Uterus (tissue), 4 donors: Measurements from ENCODE around the gene RAB40C. TPM values are rescaled to one million over a fixed set of nuclear protein-coding genes. Genes with fewer than 3 reads are reported as not detected.

ENCODE experiments used
- DNase-seq, 2 donors: peaks; one replicate each; pipeline ENCODE4 v3.0.0-alpha.2; 2019 to 2020
- H3K27ac ChIP-seq, 2 donors: fragments of 200-600 bp; sonication (generic); 1 replicate in 1 of 2; 2 replicates in 1 of 2; pipeline ENCODE4 v1.5.1; 2016 to 2018
- H3K27me3 ChIP-seq, 2 donors: fragments of 200-600 bp; sonication (generic); one replicate each; pipeline ENCODE4 v1.5.1; 2018 to 2019; ENCODE audit warnings: control low read depth in 1 of 2
- H3K36me3 ChIP-seq, 2 donors: fragments of 200-600 bp; sonication (generic); one replicate each; pipeline ENCODE4 v1.5.1; 2019; ENCODE audit warnings: control low read depth in 1 of 2
- H3K4me1 ChIP-seq, 2 donors: fragments of 200-600 bp; sonication (generic); one replicate each; pipeline ENCODE4 v1.5.1; 2018 to 2019; ENCODE audit warnings: control low read depth in 1 of 2
- H3K4me3 ChIP-seq, 2 donors: fragments of 200-600 bp; sonication (generic); 1 replicate in 1 of 2; 2 replicates in 1 of 2; pipeline ENCODE4 v1.5.1; 2018 to 2019; ENCODE audit warnings: mild to moderate bottlenecking in 1 of 2
- H3K9me3 ChIP-seq, 2 donors: fragments of 200-600 bp; sonication (generic); one replicate each; pipeline ENCODE4 v1.5.1; 2019; ENCODE audit warnings: control low read depth in 1 of 2
- POLR2A ChIP-seq, 2 donors: fragments of 450-650 bp; IDR thresholded peaks; one replicate each; pipeline ENCODE4 v1.6.1; 2016; ENCODE audit warnings: antibody characterized with exemption in 2 of 2, mild to moderate bottlenecking in 1 of 2, moderate library complexity in 1 of 2
- intact Hi-C: fragments of 100-400 bp; cut with DNase I; formaldehyde crosslinking; loops from one replicate; pipeline ENCODE4 v1.15.1; 2023; ENCODE audit warnings: low total_unique reads
- total RNA-seq, 4 donors: library from RNA; depleted of rRNA in 3 of 4; stranded (reverse); fragments of >200 nt in 3 of 4; gene quantifications; one replicate each; pipeline versions ENCODE4 v1.1.0 to v1.2.4, GENCODE V29; 2014 to 2023
- TF ChIP-seq, protein P1 (sequence below), 4 experiments: fragments of 200-600 bp in 2 of 4; fragments of 450-650 bp in 2 of 4; sonication (generic) in 2 of 4; IDR thresholded peaks; one replicate each; pipeline ENCODE4 v1.5.1; 2016 to 2019; ENCODE audit warnings: antibody characterized with exemption in 4 of 4, mild to moderate bottlenecking in 2 of 4, moderate library complexity in 1 of 4
- donor health status: DM: yes; HTN: yes; CAD: no.

The RAB40C gene
- total RNA-seq, 4 donors from 2014 or later: 0.59 to 25.4 (median 14.3) TPM

- H3K4me3 ChIP-seq: no peak overlapping the region
- no peak for TF ChIP-seq POLR2A (IDR thresholded peaks at IDR 0.05)
- TF ChIP-seq, protein P1, sequence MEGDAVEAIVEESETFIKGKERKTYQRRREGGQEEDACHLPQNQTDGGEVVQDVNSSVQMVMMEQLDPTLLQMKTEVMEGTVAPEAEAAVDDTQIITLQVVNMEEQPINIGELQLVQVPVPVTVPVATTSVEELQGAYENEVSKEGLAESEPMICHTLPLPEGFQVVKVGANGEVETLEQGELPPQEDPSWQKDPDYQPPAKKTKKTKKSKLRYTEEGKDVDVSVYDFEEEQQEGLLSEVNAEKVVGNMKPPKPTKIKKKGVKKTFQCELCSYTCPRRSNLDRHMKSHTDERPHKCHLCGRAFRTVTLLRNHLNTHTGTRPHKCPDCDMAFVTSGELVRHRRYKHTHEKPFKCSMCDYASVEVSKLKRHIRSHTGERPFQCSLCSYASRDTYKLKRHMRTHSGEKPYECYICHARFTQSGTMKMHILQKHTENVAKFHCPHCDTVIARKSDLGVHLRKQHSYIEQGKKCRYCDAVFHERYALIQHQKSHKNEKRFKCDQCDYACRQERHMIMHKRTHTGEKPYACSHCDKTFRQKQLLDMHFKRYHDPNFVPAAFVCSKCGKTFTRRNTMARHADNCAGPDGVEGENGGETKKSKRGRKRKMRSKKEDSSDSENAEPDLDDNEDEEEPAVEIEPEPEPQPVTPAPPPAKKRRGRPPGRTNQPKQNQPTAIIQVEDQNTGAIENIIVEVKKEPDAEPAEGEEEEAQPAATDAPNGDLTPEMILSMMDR (IDR thresholded peaks at IDR 0.05): no peak
- no peak overlapping the region for H3K27ac ChIP-seq
- H3K9me3 ChIP-seq: no peaks in the 10 kb centered on the region
- no peak for DNase-seq
- no peaks in the 10 kb centered on the region for H3K36me3 ChIP-seq
- H3K4me1 ChIP-seq: no peaks in the 10 kb centered on the region
- intact Hi-C loops: no loop called here
- H3K27me3 ChIP-seq: no peaks in the 10 kb centered on the region
Measured at GRCh38 chr16:603933-604332, 14.1 kb downstream of the RAB40C start.

- no peak for TF ChIP-seq POLR2A (IDR thresholded peaks at IDR 0.05)
- TF ChIP-seq, protein P1 (IDR thresholded peaks at IDR 0.05): no peak
Measured at GRCh38 chr16:606656-607307, 16.9 kb downstream of the RAB40C start.

GRCh38 chr16:608019-608418, 18.2 kb downstream of the RAB40C start:
- intact Hi-C loops: no loop called here
- no peaks in the 10 kb centered on the region for H3K36me3 ChIP-seq
- no peak for TF ChIP-seq POLR2A (IDR thresholded peaks at IDR 0.05)
- TF ChIP-seq, protein P1 (IDR thresholded peaks at IDR 0.05): no peak
- H3K4me1 ChIP-seq: no peaks in the 10 kb centered on the region
- DNase-seq: no peak
- H3K27ac ChIP-seq: no peak overlapping the region
- no peaks in the 10 kb centered on the region for H3K9me3 ChIP-seq
- no peak overlapping the region for H3K4me3 ChIP-seq
- no peaks in the 10 kb centered on the region for H3K27me3 ChIP-seq

More at GRCh38 chr16:606656-607307, 16.9 kb downstream of the RAB40C start:
- Histone ChIP-seq H3K36me3 (no peaks in the 10 kb centered on the region), H3K9me3 (no peaks in the 10 kb centered on the region), H3K27me3 (no peaks in the 10 kb centered on the region), H3K27ac (no peak overlapping the region), H3K4me3 (no peak overlapping the region), H3K4me1 (no peaks in the 10 kb centered on the region)
- no peak for DNase-seq
- intact Hi-C loops: no loop called here

GRCh38 chr16:609316-609715, 19.4 kb downstream of the RAB40C start:
- H3K9me3 ChIP-seq: no peaks in the 10 kb centered on the region
- H3K27me3 ChIP-seq: no peaks in the 10 kb centered on the region
- H3K4me1 ChIP-seq: no peaks in the 10 kb centered on the region
- intact Hi-C loops: no loop called here
- H3K27ac ChIP-seq: no peak overlapping the region
- H3K4me3 ChIP-seq: no peak overlapping the region
- no peaks in the 10 kb centered on the region for H3K36me3 ChIP-seq
- no peak for TF ChIP-seq POLR2A (IDR thresholded peaks at IDR 0.05)
- TF ChIP-seq, protein P1 (IDR thresholded peaks at IDR 0.05): no peak
- DNase-seq: no peak

DNA sequence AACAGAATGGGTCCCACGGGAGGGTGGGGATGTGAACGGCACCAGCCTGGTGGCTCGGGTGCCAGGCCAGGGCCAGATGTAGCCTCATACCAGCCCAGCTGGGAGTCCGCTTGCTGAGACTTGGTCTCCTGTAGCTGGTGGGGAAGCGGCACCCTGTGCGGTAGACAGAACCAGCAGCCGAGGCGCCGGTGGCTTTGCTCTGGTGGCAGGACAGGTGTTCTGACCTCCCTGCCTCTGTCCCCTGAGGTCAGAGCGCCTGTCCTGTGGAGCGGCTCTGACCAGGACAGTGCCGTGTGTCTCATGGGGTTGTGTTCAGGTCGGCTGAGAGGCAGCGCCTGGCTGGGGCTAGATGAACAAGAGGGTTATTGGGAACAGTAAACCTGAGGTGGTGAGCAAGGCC, 20.1 kb downstream of the RAB40C start:
- Histone ChIP-seq H3K27ac (no peak overlapping the region), H3K27me3 (no peaks in the 10 kb centered on the region), H3K4me1 (no peaks in the 10 kb centered on the region), H3K9me3 (no peaks in the 10 kb centered on the region), H3K36me3 (no peaks in the 10 kb centered on the region), H3K4me3 (no peak overlapping the region)
- no peak for DNase-seq
- no peak for TF ChIP-seq POLR2A (IDR thresholded peaks at IDR 0.05)
- intact Hi-C loops: no loop called here
